K562 (cell line): Measurements from ENCODE around the gene PRCP. TPM values are rescaled to one million over a fixed set of nuclear protein-coding genes. Genes with fewer than 3 reads are reported as not detected.

Experiments used
- ATAC-seq: fragments of 200-7000 bp; cut with Tn5 transposase; 3 replicates; pipeline ENCODE4 v1.9.1; 2020; ENCODE audit warnings: moderate library complexity
- BruUV-seq: library from RNA; stranded (reverse); fragments of 400-500 nt; replicated peaks from 2 replicates; lab custom pipeline; 2021; lab: Mats Ljungman, UMichigan
- CTCF ChIA-PET: fragments of 300-600 bp; formaldehyde crosslinking; extraction: SDS; loops from one replicate; lab custom pipeline; 2021; ENCODE audit warnings: low intra/inter-chr PET ratio; lab: Yijun Ruan, JAX
- POLR2A ChIA-PET: fragments of 300-600, 350-650 bp; sonication (Branson Sonifier 250); formaldehyde crosslinking; extraction: SDS; loops from one replicate; lab custom pipeline; 2021; ENCODE audit warnings: antibody characterized with exemption, inconsistent platforms; lab: Yijun Ruan, JAX
- DNase-seq, 4 experiments: peaks; one replicate each; pipeline versions ENCODE4 v3.0.0 to v3.0.0-alpha.2; 2011 to 2018; ENCODE audit warnings: low spot score in 3 of 4, mixed read lengths in 3 of 4; ENCODE audit errors: extremely low read depth in 1 of 4
- FAIRE-seq: peaks from 2 replicates; lab custom pipeline; 2011; peaks lifted over from hg19 to GRCh38; lab: Jason Lieb, UNC
- H2AFZ ChIP-seq: 2 replicates; pipeline ENCODE4 v1.6.0; 2011; ENCODE audit warnings: low read depth, low read length, control low read depth, inconsistent platforms
- H3K27ac ChIP-seq: fragments of 200-600 bp; 3 replicates; pipeline ENCODE4 v1.8.0; 2011; ENCODE audit warnings: low read depth, mild to moderate bottlenecking, control low read depth, inconsistent platforms, low read length, moderate library complexity, mixed read lengths; ENCODE audit errors: extremely low read depth
- H3K27me3 ChIP-seq, 2 experiments: fragments of 300-600 bp in 1 of 2; 2 replicates in 1 of 2; 3 replicates in 1 of 2; pipeline versions ENCODE4 v1.6.0 to v1.8.0; 2011; ENCODE audit warnings: inconsistent platforms in 2 of 2, low read length in 2 of 2, mild to moderate bottlenecking in 1 of 2, mixed read lengths in 1 of 2, moderate library complexity in 1 of 2; ENCODE audit not compliant: control insufficient read depth in 2 of 2, insufficient read depth in 2 of 2
- H3K36me3 ChIP-seq: fragments of 300-600 bp; 3 replicates; pipeline ENCODE4 v1.8.0; 2011; ENCODE audit warnings: mild to moderate bottlenecking, low read length, inconsistent platforms; ENCODE audit not compliant: control insufficient read depth, insufficient read depth
- H3K4me1 ChIP-seq, 2 experiments: fragments of 200-600 bp in 1 of 2; replicated peaks in 1 of 2; 2 replicates in 1 of 2; 3 replicates in 1 of 2; pipeline versions ENCODE4 v1.5.1 to v1.8.0; 2011; ENCODE audit warnings: inconsistent platforms in 2 of 2, low read length in 2 of 2, mild to moderate bottlenecking in 1 of 2, mixed read lengths in 1 of 2, moderate library complexity in 1 of 2; ENCODE audit not compliant: control insufficient read depth in 2 of 2, insufficient read depth in 2 of 2
- H3K4me2 ChIP-seq: 2 replicates; pipeline ENCODE4 v1.6.1; 2011; ENCODE audit warnings: low read length, control low read depth, inconsistent platforms, mixed read lengths; ENCODE audit not compliant: insufficient read depth
- H3K4me3 ChIP-seq: fragments of 200-600 bp; sonication (generic), shearing (Covaris generic); 2 replicates; pipeline ENCODE4 v1.5.1; 2016; ENCODE audit warnings: control low read depth, inconsistent platforms
- H3K79me2 ChIP-seq: fragments of 200-600 bp; 3 replicates; pipeline ENCODE4 v1.8.0; 2011; ENCODE audit warnings: low read length, inconsistent platforms; ENCODE audit not compliant: control insufficient read depth, insufficient read depth
- H3K9ac ChIP-seq, 2 experiments: 2 replicates each; pipeline versions ENCODE4 v1.6.0 to v1.6.1; 2011; ENCODE audit warnings: low read depth in 2 of 2, low read length in 2 of 2, control low read depth in 1 of 2, inconsistent platforms in 1 of 2, mild to moderate bottlenecking in 1 of 2, mixed read lengths in 1 of 2; ENCODE audit not compliant: insufficient read depth in 1 of 2
- H3K9me1 ChIP-seq: one replicate; pipeline ENCODE4 v1.6.0; 2011; ENCODE audit warnings: inconsistent platforms, mild to moderate bottlenecking, low read length, moderate library complexity; ENCODE audit not compliant: control insufficient read depth, insufficient read depth
- H3K9me3 ChIP-seq: replicated peaks from 2 replicates; pipeline ENCODE4 v1.5.1; 2011; ENCODE audit warnings: low read depth, low read length, inconsistent platforms; ENCODE audit not compliant: control insufficient read depth, insufficient read depth
- H4K20me1 ChIP-seq: replicated peaks from 2 replicates; pipeline ENCODE4 v1.6.1; 2011; ENCODE audit warnings: low read length, inconsistent platforms, mixed read lengths; ENCODE audit not compliant: control insufficient read depth, insufficient read depth
- ARID2 ChIP-seq: fragments of 450-650 bp; IDR thresholded peaks from 2 replicates; pipeline ENCODE4 v1.6.1; 2017; ENCODE audit warnings: antibody characterized with exemption, mild to moderate bottlenecking
- ASH1L ChIP-seq: fragments of 450-650 bp; IDR thresholded peaks from 2 replicates; pipeline ENCODE4 v1.6.1; 2018; ENCODE audit warnings: borderline replicate concordance, mild to moderate bottlenecking, low read depth; ENCODE audit not compliant: partially characterized antibody
- PREB ChIP-seq: sonication (generic); formaldehyde crosslinking; IDR thresholded peaks from 2 replicates; pipeline ENCODE4 v1.8.1; 2023; ENCODE audit warnings: mild to moderate bottlenecking, missing genetic modification reagents
- ZKSCAN3 ChIP-seq: fragments of 250-450 bp; sonication (Bioruptor Pico); IDR thresholded peaks from 2 replicates; pipeline ENCODE4 v1.4.0; 2020
- ZNF41 ChIP-seq: fragments of 250-450 bp; sonication (Bioruptor Pico); conservative IDR thresholded peaks from 2 replicates; pipeline ENCODE4 v1.4.0; 2020; ENCODE audit warnings: mild to moderate bottlenecking
- ZNF740 ChIP-seq, 3 experiments: fragments of 200-800 bp in 1 of 3; sonication (Bioruptor generic) in 1 of 3; sonication (generic) in 1 of 3; formaldehyde crosslinking in 1 of 3; IDR thresholded peaks; 2 replicates each; pipeline versions ENCODE4 v1.6.1 to v1.8.0; 2016 to 2022; ENCODE audit warnings: mild to moderate bottlenecking in 2 of 3, missing compliant biosample characterization in 2 of 3, missing genetic modification characterization in 2 of 3, missing genetic modification reagents in 1 of 3
- in situ Hi-C: fragments of 300-500 bp; cut with MboI; formaldehyde crosslinking; loops from 4 replicates; pipeline ENCODE4 v1.15.0; 2018; ENCODE audit warnings: inconsistent platforms, mixed read lengths
- intact Hi-C: fragments of 100-400 bp; cut with micrococcal nuclease; formaldehyde crosslinking; loops from 2 replicates; pipeline ENCODE4 v1.14.2; 2022
- polyA plus RNA-seq, 8 experiments: library from polyadenylated mRNA; depleted of rRNA in 4 of 8; stranded (reverse) in 5 of 8; unstranded in 3 of 8; fragments of >200 nt; fragmentation: Nextera tagmentation in 2 of 8; fragmentation: Illumina TruSeq in 1 of 8; extraction: Ambion mirVana in 2 of 8; extraction: Trizol in 1 of 8; gene quantifications; 2 replicates each; pipeline versions ENCODE4 v1.2.1 to v1.2.3, GENCODE V29; 2011 to 2014; ENCODE audit warnings: inconsistent platforms in 1 of 8, missing spikeins in 1 of 8
- total RNA-seq, 7 experiments: library from RNA; depleted of rRNA in 6 of 7; stranded (reverse); fragments of >200 nt in 6 of 7; fragmentation: Illumina TruSeq in 2 of 7; extraction: Trizol in 2 of 7; gene quantifications; 2 replicates each; pipeline versions ENCODE4 v1.2.1 to v1.2.3, GENCODE V29; 2011 to 2021; ENCODE audit warnings: low replicate concordance in 1 of 7
- TF ChIP-seq, protein P1 (sequence below): sonication (generic); formaldehyde crosslinking; IDR thresholded peaks from 2 replicates; pipeline ENCODE4 v1.8.1; 2022; ENCODE audit warnings: missing genetic modification reagents

The PRCP gene
- total and polyA plus RNA-seq, 9 of the 15 experiments (the other 6 are each of a cell fraction or from before 2014, with no cell fraction given) = 9.5 to 43.1 (median 23.2) TPM

DNA sequence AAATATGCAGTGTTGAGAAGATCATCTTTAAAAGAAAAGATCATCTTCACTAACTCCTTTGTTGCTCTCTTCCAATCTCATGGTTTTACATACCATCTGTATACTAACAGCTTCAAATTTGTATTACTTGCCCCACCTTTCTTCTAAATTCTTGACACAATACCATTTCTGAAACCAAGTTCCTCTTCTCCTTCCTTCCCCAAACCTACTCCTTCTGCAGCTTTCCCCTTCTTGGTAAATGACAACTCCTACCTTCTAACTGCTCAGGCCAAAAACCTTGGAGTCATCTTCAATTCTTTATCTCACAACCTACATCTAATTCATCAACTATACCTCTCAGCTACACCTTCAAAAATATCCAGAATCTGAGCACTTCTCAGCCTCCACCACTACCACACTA is 9.3 kb downstream of the PRCP start:
- no peak overlapping the region for H3K4me3 ChIP-seq
- no peak overlapping the region for H2AFZ ChIP-seq
- no peak overlapping the region for H3K27ac ChIP-seq
- H3K27me3 ChIP-seq = no peaks in the 10 kb centered on the region; a peak in 1 of 5 replicates
- CTCF ChIA-PET = no interaction called here
- DNase-seq = no peak
- no peak for ATAC-seq
- H3K4me1 ChIP-seq = peaks cover 0 to 7% of the 10 kb centered on the region in 2 experiments; a peak in 2 of 5 replicates
- 0 out of 3 replicates have a peak, but pooled peaks cover 3% of the 10 kb centered on the region for H3K79me2 ChIP-seq
- H4K20me1 ChIP-seq = no peaks in the 10 kb centered on the region; the same call in 1 of the 2 replicates
- no peak for FAIRE-seq
- TF ChIP-seq PREB (CRISPR knock-in tag) (no peak), ZNF41 (CRISPR knock-in tag) (no peak), ZKSCAN3 (CRISPR knock-in tag) (no peak), ZNF740 (CRISPR knock-in tag; IDR thresholded peaks at IDR 0.05) (no peak), ZNF740 (tag; IDR thresholded peaks at IDR 0.05) (no peak), ARID2 (no peak), ASH1L (no peak)
- TF ChIP-seq, protein P1, sequence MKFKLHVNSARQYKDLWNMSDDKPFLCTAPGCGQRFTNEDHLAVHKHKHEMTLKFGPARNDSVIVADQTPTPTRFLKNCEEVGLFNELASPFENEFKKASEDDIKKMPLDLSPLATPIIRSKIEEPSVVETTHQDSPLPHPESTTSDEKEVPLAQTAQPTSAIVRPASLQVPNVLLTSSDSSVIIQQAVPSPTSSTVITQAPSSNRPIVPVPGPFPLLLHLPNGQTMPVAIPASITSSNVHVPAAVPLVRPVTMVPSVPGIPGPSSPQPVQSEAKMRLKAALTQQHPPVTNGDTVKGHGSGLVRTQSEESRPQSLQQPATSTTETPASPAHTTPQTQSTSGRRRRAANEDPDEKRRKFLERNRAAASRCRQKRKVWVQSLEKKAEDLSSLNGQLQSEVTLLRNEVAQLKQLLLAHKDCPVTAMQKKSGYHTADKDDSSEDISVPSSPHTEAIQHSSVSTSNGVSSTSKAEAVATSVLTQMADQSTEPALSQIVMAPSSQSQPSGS = no peak
- TF ChIP-seq, all 486 proteins: peak for 0
- Histone ChIP-seq H3K4me2 (no peak overlapping the region), H3K9me3 (no peaks in the 10 kb centered on the region), H3K9ac (no peak overlapping the region), H3K36me3 (no peaks in the 10 kb centered on the region), H3K9me1 (no peaks in the 10 kb centered on the region)
- no TSS peak for BruUV-seq
- POLR2A ChIA-PET = interaction anchor here (0.6 to 2.1 kb wide), 2 partner anchors 9 to 56 kb away, joined by 3 to 9 read pairs; partner anchors contain the start of gene PRCP
- intact Hi-C loops (no loop called here), in situ Hi-C loops (no loop called here)
